Activated T-cell treated with anti-CD3 and anti-CD28 coated beads for 48 hours (primary cell): Measurements from ENCODE around the gene USP24.

Source experiments
- DNase-seq: peaks from one replicate; pipeline ENCODE4 v3.0.0-alpha.2; 2020; ENCODE audit warnings: low read depth

The USP24 gene

GRCh38 chr1:55053265-55053954 lies 161.8 kb downstream of the USP24 start:
- DNase-seq: no peak

- no peak for DNase-seq
These were observed 162.7 kb downstream of the USP24 start for GRCh38 chr1:55052221-55053142.

GRCh38 chr1:55051621-55052020 lies 163.5 kb downstream of the USP24 start:
- no peak for DNase-seq

GRCh38 chr1:55051169-55051568 lies 164.0 kb downstream of the USP24 start:
- DNase-seq: no peak

GRCh38 chr1:55050283-55050682 lies 164.9 kb downstream of the USP24 start:
- DNase-seq: no peak

GRCh38 chr1:55049914-55050278 lies 165.3 kb downstream of the USP24 start:
- no peak for DNase-seq

- DNase-seq: no peak
These were observed 165.8 kb downstream of the USP24 start for GRCh38 chr1:55049271-55049913.

GRCh38 chr1:55048453-55049270 lies 166.5 kb downstream of the USP24 start:
- DNase-seq: no peak

GRCh38 chr1:55047611-55048010 lies 167.6 kb downstream of the USP24 start:
- no peak for DNase-seq

GRCh38 chr1:55046871-55047270 lies 168.3 kb downstream of the USP24 start:
- no peak for DNase-seq

- DNase-seq: no peak
These were observed 169.7 kb downstream of the USP24 start for GRCh38 chr1:55045430-55045829.

- DNase-seq: no peak
These were observed 170.4 kb downstream of the USP24 start for GRCh38 chr1:55044617-55045397.

GRCh38 chr1:55043726-55044125 lies 171.4 kb downstream of the USP24 start:
- no peak for DNase-seq

- no peak for DNase-seq
These were observed 172.2 kb downstream of the USP24 start for GRCh38 chr1:55043011-55043410.

- DNase-seq: no peak
These were observed 173.6 kb downstream of the USP24 start for GRCh38 chr1:55041613-55042012.

GRCh38 chr1:55040933-55041494 lies 174.2 kb downstream of the USP24 start:
- no peak for DNase-seq

- DNase-seq: no peak
These were observed 174.9 kb downstream of the USP24 start for GRCh38 chr1:55040083-55040932.

GRCh38 chr1:55039342-55040082 lies 175.7 kb downstream of the USP24 start, which contains the start of gene PCSK9:
TSS of gene PCSK9 (plus strand) at chr1:55039548. CDS start at chr1:55039838, 290 bp downstream.
- no peak for DNase-seq

GRCh38 chr1:55038974-55039341 lies 176.2 kb downstream of the USP24 start:
- no peak for DNase-seq
